Neural progenitor cell (in vitro differentiated cells): ENCODE results near the gene HSPB3.

ENCODE experiments used
- EZH2 ChIP-seq: fragments of 200-600 bp; sonication (generic); IDR thresholded peaks from 2 replicates; pipeline ENCODE4 v1.6.1; 2017; ENCODE audit warnings: antibody characterized with exemption, mild to moderate bottlenecking, moderate library complexity
- TF ChIP-seq, protein P1 (sequence below): fragments of 200-600 bp; sonication (generic); IDR thresholded peaks from 2 replicates; pipeline ENCODE4 v1.5.1; 2017; ENCODE audit warnings: antibody characterized with exemption, mild to moderate bottlenecking

DNA sequence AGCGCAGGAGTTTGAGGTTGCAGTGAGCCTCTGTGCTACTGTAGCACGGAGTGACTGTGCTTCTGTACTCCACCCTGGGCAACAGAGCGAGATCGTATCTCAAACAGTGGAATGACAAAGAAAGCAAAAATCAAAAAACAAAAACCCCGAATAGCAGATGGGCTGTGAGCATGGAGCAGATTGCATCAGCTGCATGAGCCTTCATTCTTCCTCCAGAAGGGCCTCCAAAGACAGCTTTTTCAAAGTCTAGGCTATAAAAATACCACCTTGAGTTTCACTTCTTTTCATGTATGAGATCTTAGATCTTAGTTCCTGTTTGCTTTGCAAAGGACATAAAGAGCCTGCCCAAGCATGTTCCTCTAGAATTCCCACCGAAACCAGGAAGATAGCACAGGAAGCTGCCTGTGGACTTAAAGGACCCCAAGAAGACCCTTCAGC lies 15.0 kb upstream of the HSPB3 start:
- TF ChIP-seq, protein P1, sequence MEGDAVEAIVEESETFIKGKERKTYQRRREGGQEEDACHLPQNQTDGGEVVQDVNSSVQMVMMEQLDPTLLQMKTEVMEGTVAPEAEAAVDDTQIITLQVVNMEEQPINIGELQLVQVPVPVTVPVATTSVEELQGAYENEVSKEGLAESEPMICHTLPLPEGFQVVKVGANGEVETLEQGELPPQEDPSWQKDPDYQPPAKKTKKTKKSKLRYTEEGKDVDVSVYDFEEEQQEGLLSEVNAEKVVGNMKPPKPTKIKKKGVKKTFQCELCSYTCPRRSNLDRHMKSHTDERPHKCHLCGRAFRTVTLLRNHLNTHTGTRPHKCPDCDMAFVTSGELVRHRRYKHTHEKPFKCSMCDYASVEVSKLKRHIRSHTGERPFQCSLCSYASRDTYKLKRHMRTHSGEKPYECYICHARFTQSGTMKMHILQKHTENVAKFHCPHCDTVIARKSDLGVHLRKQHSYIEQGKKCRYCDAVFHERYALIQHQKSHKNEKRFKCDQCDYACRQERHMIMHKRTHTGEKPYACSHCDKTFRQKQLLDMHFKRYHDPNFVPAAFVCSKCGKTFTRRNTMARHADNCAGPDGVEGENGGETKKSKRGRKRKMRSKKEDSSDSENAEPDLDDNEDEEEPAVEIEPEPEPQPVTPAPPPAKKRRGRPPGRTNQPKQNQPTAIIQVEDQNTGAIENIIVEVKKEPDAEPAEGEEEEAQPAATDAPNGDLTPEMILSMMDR: no peak
- no peak for TF ChIP-seq EZH2
